Hepatocyte (in vitro differentiated cells): ENCODE data around the gene WNT6.

Experiments
- CTCF ChIP-seq: fragments of 200-600 bp; sonication (generic); IDR thresholded peaks from 2 replicates; pipeline ENCODE4 v1.5.1; 2016; ENCODE audit warnings: antibody characterized with exemption, mild to moderate bottlenecking; ENCODE audit not compliant: poor library complexity
- EZH2 ChIP-seq: fragments of 200-600 bp; sonication (generic); IDR thresholded peaks from 2 replicates; pipeline ENCODE4 v1.6.1; 2016; ENCODE audit warnings: antibody characterized with exemption, mild to moderate bottlenecking, borderline replicate concordance
- EZH2phosphoT487 ChIP-seq: fragments of 200-600 bp; sonication (generic); IDR thresholded peaks from one replicate; pipeline ENCODE4 v1.6.1; 2018; ENCODE audit warnings: antibody characterized with exemption, mild to moderate bottlenecking, low read depth, moderate library complexity; ENCODE audit not compliant: unreplicated experiment, severe bottlenecking

- TF ChIP-seq CTCF (no peak), EZH2 (no peak), EZH2phosphoT487 (no peak)
Observed at GRCh38 chr2:218857371-218858137, 2.1 kb upstream of the WNT6 start.
